Fibroblast of lung (primary cell): ENCODE results near the gene CPE. TPM values are rescaled to one million over a fixed set of nuclear protein-coding genes. Genes with fewer than 3 reads are reported as not detected.

Experiments used
- DNase-seq, 2 donors: peaks; one replicate each; pipeline versions ENCODE4 v3.0.0 to v3.0.0-alpha.2; 2010; ENCODE audit warnings: low read depth in 2 of 2
- H2AFZ ChIP-seq: 2 replicates; pipeline ENCODE4 v1.5.1; 2012; ENCODE audit warnings: low read length, control low read depth, inconsistent platforms
- H3K27ac ChIP-seq: 2 replicates; pipeline ENCODE4 v1.5.1; 2011; ENCODE audit warnings: low read length, control low read depth; ENCODE audit not compliant: insufficient read depth
- H3K27me3 ChIP-seq: 2 replicates; pipeline ENCODE4 v1.5.1; 2011; ENCODE audit warnings: mild to moderate bottlenecking, low read length; ENCODE audit not compliant: control insufficient read depth, insufficient read depth
- H3K36me3 ChIP-seq: 2 replicates; pipeline ENCODE4 v1.5.1; 2011; ENCODE audit warnings: low read length; ENCODE audit not compliant: control insufficient read depth, insufficient read depth
- H3K4me1 ChIP-seq: 2 replicates; pipeline ENCODE4 v1.5.1; 2011; ENCODE audit warnings: low read length; ENCODE audit not compliant: control insufficient read depth, insufficient read depth; ENCODE audit errors: extremely low read depth
- H3K4me2 ChIP-seq: 2 replicates; pipeline ENCODE4 v1.5.1; 2011; ENCODE audit warnings: low read length, control low read depth; ENCODE audit not compliant: insufficient read depth; ENCODE audit errors: extremely low read depth
- H3K4me3 ChIP-seq, 4 experiments: fragments of 200-600 bp in 1 of 4; sonication (generic) in 1 of 4; replicated peaks in 1 of 4; 2 replicates each; pipeline ENCODE4 v1.5.1; 2011 to 2016; ENCODE audit warnings: low read length in 4 of 4, low read depth in 3 of 4, mild to moderate bottlenecking in 3 of 4, control low read depth in 2 of 4, inconsistent platforms in 1 of 4, mixed read lengths in 1 of 4; ENCODE audit not compliant: insufficient read depth in 1 of 4; ENCODE audit errors: control extremely low read depth in 1 of 4
- H3K79me2 ChIP-seq: 2 replicates; pipeline ENCODE4 v1.5.1; 2012; ENCODE audit warnings: mild to moderate bottlenecking, low read length, inconsistent platforms; ENCODE audit not compliant: control insufficient read depth, insufficient read depth
- H3K9ac ChIP-seq: 2 replicates; pipeline ENCODE4 v1.5.1; 2011; ENCODE audit warnings: mild to moderate bottlenecking, low read length, control low read depth; ENCODE audit not compliant: insufficient read depth
- H3K9me3 ChIP-seq: 2 replicates; pipeline ENCODE4 v1.5.1; 2012; ENCODE audit warnings: low read depth, low read length; ENCODE audit not compliant: control insufficient read depth, insufficient read depth
- H4K20me1 ChIP-seq: 2 replicates; pipeline ENCODE4 v1.5.1; 2011; ENCODE audit warnings: low read length; ENCODE audit not compliant: control insufficient read depth, insufficient read depth; ENCODE audit errors: extremely low read depth
- CTCF ChIP-seq, 2 donors: IDR thresholded peaks in 1 of 2; conservative IDR thresholded peaks in 1 of 2; 1 replicate in 1 of 2; 2 replicates in 1 of 2; pipeline ENCODE4 v1.5.1; 2011 to 2012; ENCODE audit warnings: low read length in 2 of 2, control low read depth in 1 of 2, inconsistent platforms in 1 of 2, low read depth in 1 of 2, mild to moderate bottlenecking in 1 of 2
- EZH2 ChIP-seq: IDR thresholded peaks from 2 replicates; pipeline ENCODE4 v1.5.1; 2012; ENCODE audit warnings: low read length, control low read depth, mild to moderate bottlenecking; ENCODE audit errors: missing control alignments
- polyA plus RNA-seq, 2 donors: library from polyadenylated mRNA; depleted of rRNA in 1 of 2; stranded (reverse) in 1 of 2; unstranded in 1 of 2; fragments of >200 nt; gene quantifications; 2 replicates each; pipeline ENCODE4 v1.2.1, GENCODE V29; 2011 to 2012; ENCODE audit warnings: missing spikeins in 1 of 2
- total RNA-seq: library from RNA; depleted of rRNA; stranded (reverse); fragments of >200 nt; gene quantifications from 2 replicates; pipeline ENCODE4 v1.2.1, GENCODE V29; 2014

Gene CPE
- total and polyA plus RNA-seq, 2 donors (not counting 1 experiment from before 2014, with no cell fraction given) = 20.2 to 51.7 TPM

- H4K20me1 ChIP-seq = no peaks in the 10 kb centered on the region
- H3K27me3 ChIP-seq = no peaks in the 10 kb centered on the region
- no peak overlapping the region for H3K27ac ChIP-seq
- H3K79me2 ChIP-seq = no peaks in the 10 kb centered on the region
- DNase-seq = no peak
- H3K36me3 ChIP-seq = no peaks in the 10 kb centered on the region
- H3K9me3 ChIP-seq = no peaks in the 10 kb centered on the region
- no peak for TF ChIP-seq EZH2
- no peak for TF ChIP-seq CTCF (conservative IDR thresholded peaks at IDR 0.05 in 1 of 2, IDR thresholded peaks at IDR 0.05 in 1 of 2; ENCODE audit: low read depth in 1 of 2, low read length in 2 of 2)
- no peak overlapping the region for H3K9ac ChIP-seq
- H3K4me3 ChIP-seq = no peak overlapping the region
- H3K4me2 ChIP-seq = no peak overlapping the region
- H2AFZ ChIP-seq = no peak overlapping the region
- H3K4me1 ChIP-seq = no peaks in the 10 kb centered on the region
Measured at GRCh38 chr4:165518686-165519085, 139.9 kb downstream of the CPE start.

- no peak for TF ChIP-seq CTCF (conservative IDR thresholded peaks at IDR 0.05 in 1 of 2, IDR thresholded peaks at IDR 0.05 in 1 of 2; ENCODE audit: low read depth in 1 of 2, low read length in 2 of 2)
- no peak for TF ChIP-seq EZH2
Measured at GRCh38 chr4:165519591-165519990, 140.8 kb downstream of the CPE start.

GRCh38 chr4:165520086-165520485 is 141.3 kb downstream of the CPE start:
- Histone ChIP-seq H3K9me3 (no peaks in the 10 kb centered on the region), H3K4me2 (no peak overlapping the region)

More at GRCh38 chr4:165519591-165519990, 140.8 kb downstream of the CPE start:
- DNase-seq = no peak
- Histone ChIP-seq H2AFZ (no peak overlapping the region), H4K20me1 (no peaks in the 10 kb centered on the region), H3K9ac (no peak overlapping the region), H3K4me2 (no peak overlapping the region), H3K36me3 (no peaks in the 10 kb centered on the region), H3K27me3 (no peaks in the 10 kb centered on the region), H3K4me1 (no peaks in the 10 kb centered on the region), H3K4me3 (no peak overlapping the region), H3K27ac (no peak overlapping the region), H3K79me2 (no peaks in the 10 kb centered on the region), H3K9me3 (no peaks in the 10 kb centered on the region)

More at GRCh38 chr4:165520086-165520485, 141.3 kb downstream of the CPE start:
- DNase-seq = no peak
- Histone ChIP-seq H3K79me2 (no peaks in the 10 kb centered on the region), H3K4me1 (no peaks in the 10 kb centered on the region), H3K36me3 (no peaks in the 10 kb centered on the region), H3K9ac (no peak overlapping the region), H4K20me1 (no peaks in the 10 kb centered on the region), H3K27ac (no peak overlapping the region), H3K4me3 (no peak overlapping the region), H3K27me3 (no peaks in the 10 kb centered on the region), H2AFZ (no peak overlapping the region)
- TF ChIP-seq CTCF (conservative IDR thresholded peaks at IDR 0.05 in 1 of 2, IDR thresholded peaks at IDR 0.05 in 1 of 2; ENCODE audit: low read depth in 1 of 2, low read length in 2 of 2) = no peak
